MM.1S (cell line): ENCODE measurements around the gene ZNF362.

ENCODE experiments used
- DNase-seq: peaks from one replicate; pipeline ENCODE4 v3.0.0-alpha.2; 2015
- H2AFZ ChIP-seq: fragments of 300-600 bp; sonication (generic); 2 replicates; pipeline ENCODE4 v1.6.0; 2016; ENCODE audit warnings: antibody characterized with exemption, low read length
- H3F3A ChIP-seq: fragments of 300-600 bp; sonication (generic); 2 replicates; pipeline ENCODE4 v1.6.1; 2016; ENCODE audit warnings: mild to moderate bottlenecking, antibody characterized with exemption, low read length, moderate library complexity, mixed read lengths; ENCODE audit not compliant: insufficient read depth
- H3K27ac ChIP-seq: fragments of 300-600 bp; sonication (generic); 2 replicates; pipeline ENCODE4 v1.5.1; 2016; ENCODE audit warnings: mild to moderate bottlenecking, low read length
- H3K27me3 ChIP-seq: fragments of 300-600 bp; sonication (generic); replicated peaks from 2 replicates; pipeline ENCODE4 v1.6.0; 2016; ENCODE audit warnings: low read length; ENCODE audit not compliant: insufficient read depth
- H3K36me3 ChIP-seq: fragments of 300-600 bp; sonication (generic); replicated peaks from 2 replicates; pipeline ENCODE4 v1.6.1; 2016; ENCODE audit warnings: mild to moderate bottlenecking, low read length, mixed read lengths; ENCODE audit not compliant: insufficient read depth
- H3K4me1 ChIP-seq: fragments of 300-600 bp; sonication (generic); 2 replicates; pipeline ENCODE4 v1.6.1; 2016; ENCODE audit warnings: low read length, mixed read lengths
- H3K4me2 ChIP-seq: fragments of 300-600 bp; sonication (generic); 2 replicates; pipeline ENCODE4 v1.6.0; 2016; ENCODE audit warnings: low read depth, low read length
- H3K4me3 ChIP-seq: fragments of 300-600 bp; sonication (generic); 2 replicates; pipeline ENCODE4 v1.5.1; 2016; ENCODE audit warnings: low read length, mixed read lengths
- H3K79me2 ChIP-seq: fragments of 300-600 bp; sonication (generic); 2 replicates; pipeline ENCODE4 v1.6.1; 2016; ENCODE audit warnings: mixed run types, low read length, mixed read lengths
- H3K9ac ChIP-seq: fragments of 300-600 bp; sonication (generic); 2 replicates; pipeline ENCODE4 v1.6.1; 2016; ENCODE audit warnings: low read length, mixed read lengths
- H3K9me2 ChIP-seq: fragments of 300-600 bp; sonication (generic); replicated peaks from 2 replicates; pipeline ENCODE4 v1.6.1; 2016; ENCODE audit warnings: mild to moderate bottlenecking, low read length, mixed read lengths; ENCODE audit not compliant: insufficient read depth
- H3K9me3 ChIP-seq: fragments of 300-600 bp; sonication (generic); replicated peaks from 2 replicates; pipeline ENCODE4 v1.6.1; 2016; ENCODE audit warnings: mild to moderate bottlenecking, low read length, mixed read lengths; ENCODE audit not compliant: insufficient read depth
- H4K20me1 ChIP-seq: fragments of 300-600 bp; sonication (generic); 2 replicates; pipeline ENCODE4 v1.6.1; 2016; ENCODE audit warnings: mild to moderate bottlenecking, low read length, moderate library complexity, mixed read lengths; ENCODE audit not compliant: insufficient read depth
- CTCF ChIP-seq: fragments of 300-600 bp; sonication (generic); IDR thresholded peaks from 2 replicates; pipeline ENCODE4 v1.5.1; 2016; ENCODE audit warnings: antibody characterized with exemption, low read length, mixed read lengths
- EZH2 ChIP-seq: fragments of 300-600 bp; sonication (generic); optimal IDR thresholded peaks from 2 replicates; pipeline ENCODE3; 2017; ENCODE audit warnings: low read depth, mild to moderate bottlenecking, antibody characterized with exemption, low read length, mixed read lengths
- EZH2phosphoT487 ChIP-seq: fragments of 300-600 bp; sonication (generic); IDR thresholded peaks from 2 replicates; pipeline ENCODE4 v1.6.1; 2018; ENCODE audit warnings: antibody characterized with exemption, low read length

Gene ZNF362

GRCh38 chr1:33328817-33329216 lies 72.5 kb downstream of the ZNF362 start:
- Histone ChIP-seq H3K27ac (no peak overlapping the region), H3K4me3 (no peak overlapping the region), H3K9me2 (no peaks in the 10 kb centered on the region), H3K4me1 (no peaks in the 10 kb centered on the region), H3K36me3 (no peaks in the 10 kb centered on the region), H2AFZ (no peak overlapping the region), H3K27me3 (no peaks in the 10 kb centered on the region), H3K9me3 (no peaks in the 10 kb centered on the region), H4K20me1 (no peaks in the 10 kb centered on the region), H3K9ac (no peak overlapping the region), H3K4me2 (no peak overlapping the region), H3K79me2 (no peaks in the 10 kb centered on the region), H3F3A (no peaks in the 10 kb centered on the region)
- no peak for TF ChIP-seq EZH2phosphoT487
- no peak for DNase-seq

GRCh38 chr1:33329600-33330305 lies 73.5 kb downstream of the ZNF362 start:
- H4K20me1 ChIP-seq: no peaks in the 10 kb centered on the region
- H3K27me3 ChIP-seq: no peaks in the 10 kb centered on the region
- no peak overlapping the region for H3K9ac ChIP-seq
- H3K4me3 ChIP-seq: no peak overlapping the region
- H3K9me2 ChIP-seq: no peaks in the 10 kb centered on the region
- no peaks in the 10 kb centered on the region for H3K9me3 ChIP-seq
- no peaks in the 10 kb centered on the region for H3K36me3 ChIP-seq
- TF ChIP-seq EZH2phosphoT487 (no peak), CTCF (no peak), EZH2 (no peak)
- no peak overlapping the region for H3K4me2 ChIP-seq
- H3K27ac ChIP-seq: no peak overlapping the region
- H3F3A ChIP-seq: no peaks in the 10 kb centered on the region
- H3K79me2 ChIP-seq: 0 out of 2 replicates have a peak, but pooled peaks cover under 1% of the 10 kb centered on the region
- no peak for DNase-seq
- H3K4me1 ChIP-seq: no peaks in the 10 kb centered on the region
- H2AFZ ChIP-seq: no peak overlapping the region

GRCh38 chr1:33330361-33330890 lies 74.1 kb downstream of the ZNF362 start:
- H3K79me2 ChIP-seq: 0 out of 2 replicates have a peak, but pooled peaks cover 6% of the 10 kb centered on the region
- no peak overlapping the region for H3K9ac ChIP-seq
- DNase-seq: no peak
- no peaks in the 10 kb centered on the region for H4K20me1 ChIP-seq
- no peak overlapping the region for H2AFZ ChIP-seq
- no peak overlapping the region for H3K27ac ChIP-seq
- H3F3A ChIP-seq: no peaks in the 10 kb centered on the region
- no peak overlapping the region for H3K4me2 ChIP-seq
- H3K27me3 ChIP-seq: no peaks in the 10 kb centered on the region
- TF ChIP-seq CTCF: no peak
- no peak for TF ChIP-seq EZH2phosphoT487
- H3K4me1 ChIP-seq: no peaks in the 10 kb centered on the region
- no peaks in the 10 kb centered on the region for H3K36me3 ChIP-seq
- H3K4me3 ChIP-seq: no peak overlapping the region
- no peaks in the 10 kb centered on the region for H3K9me3 ChIP-seq
- no peaks in the 10 kb centered on the region for H3K9me2 ChIP-seq

GRCh38 chr1:33330906-33331305 lies 74.6 kb downstream of the ZNF362 start:
- H3K79me2 ChIP-seq: 0 out of 2 replicates have a peak, but pooled peaks cover 6% of the 10 kb centered on the region
- H3K27ac ChIP-seq: no peak overlapping the region
- H3K4me1 ChIP-seq: no peaks in the 10 kb centered on the region
- TF ChIP-seq EZH2phosphoT487: no peak
- TF ChIP-seq CTCF: no peak
- TF ChIP-seq EZH2: no peak
- H3K36me3 ChIP-seq: no peaks in the 10 kb centered on the region
- H2AFZ ChIP-seq: no peak overlapping the region
- H3K9me3 ChIP-seq: no peaks in the 10 kb centered on the region
- H3K4me2 ChIP-seq: no peak overlapping the region
- no peaks in the 10 kb centered on the region for H3F3A ChIP-seq
- H3K4me3 ChIP-seq: no peak overlapping the region
- DNase-seq: no peak
- H3K27me3 ChIP-seq: no peaks in the 10 kb centered on the region
- no peaks in the 10 kb centered on the region for H3K9me2 ChIP-seq
- no peaks in the 10 kb centered on the region for H4K20me1 ChIP-seq
- H3K9ac ChIP-seq: no peak overlapping the region
